DOHH2 (cell line): ENCODE results near the gene FHOD1.

Experiments
- H3F3A ChIP-seq: fragments of 200-600 bp; sonication (generic), shearing (Covaris generic); 2 replicates; pipeline ENCODE4 v1.6.0; 2016; ENCODE audit warnings: antibody characterized with exemption, mild to moderate bottlenecking; ENCODE audit not compliant: control insufficient read depth, insufficient read depth
- H3K27ac ChIP-seq: fragments of 200-600 bp; sonication (generic); 2 replicates; pipeline ENCODE4 v1.5.1; 2014; ENCODE audit warnings: low read depth, mild to moderate bottlenecking, low read length, moderate library complexity
- H3K27me3 ChIP-seq: fragments of 200-600 bp; sonication (generic); 2 replicates; pipeline ENCODE4 v1.6.1; 2014; ENCODE audit warnings: mild to moderate bottlenecking, low read length, mixed read lengths; ENCODE audit not compliant: control insufficient read depth
- H3K36me3 ChIP-seq: fragments of 200-600 bp; sonication (generic); 2 replicates; pipeline ENCODE4 v1.6.1; 2014; ENCODE audit warnings: mild to moderate bottlenecking, low read length, moderate library complexity, mixed read lengths; ENCODE audit not compliant: control insufficient read depth
- H3K4me1 ChIP-seq: fragments of 200-600 bp; sonication (generic); 2 replicates; pipeline ENCODE4 v1.6.1; 2014; ENCODE audit warnings: mild to moderate bottlenecking, low read length, mixed read lengths; ENCODE audit not compliant: control insufficient read depth
- H3K4me2 ChIP-seq: fragments of 200-600 bp; sonication (generic); 2 replicates; pipeline ENCODE4 v1.6.0; 2014; ENCODE audit warnings: mild to moderate bottlenecking, low read length, moderate library complexity
- H3K4me3 ChIP-seq: fragments of 200-600 bp; sonication (generic); 2 replicates; pipeline ENCODE4 v1.5.1; 2014; ENCODE audit warnings: mild to moderate bottlenecking, low read length, mixed read lengths
- H3K79me2 ChIP-seq: fragments of 200-600 bp; sonication (generic); 2 replicates; pipeline ENCODE4 v1.6.1; 2014; ENCODE audit warnings: mild to moderate bottlenecking, low read length, mixed read lengths; ENCODE audit not compliant: control insufficient read depth
- H3K9me2 ChIP-seq: fragments of 200-600 bp; sonication (generic); replicated peaks from 2 replicates; pipeline ENCODE4 v1.6.1; 2014; ENCODE audit warnings: mild to moderate bottlenecking, low read length, mixed read lengths; ENCODE audit not compliant: control insufficient read depth
- H3K9me3 ChIP-seq: fragments of 200-600 bp; sonication (generic); 2 replicates; pipeline ENCODE4 v1.6.1; 2014; ENCODE audit warnings: antibody characterized with exemption, low read length, mixed read lengths; ENCODE audit not compliant: control insufficient read depth, insufficient read depth
- H4K20me1 ChIP-seq: fragments of 200-600 bp; sonication (generic); 2 replicates; pipeline ENCODE4 v1.6.0; 2014; ENCODE audit warnings: low read depth, mild to moderate bottlenecking, antibody characterized with exemption, low read length, moderate library complexity; ENCODE audit not compliant: control insufficient read depth, insufficient read depth
- CTCF ChIP-seq: fragments of 200-600 bp; sonication (generic); IDR thresholded peaks from one replicate; pipeline ENCODE4 v1.5.1; 2014; ENCODE audit warnings: antibody characterized with exemption, mild to moderate bottlenecking, low read depth, low read length; ENCODE audit not compliant: poor library complexity, severe bottlenecking
- EZH2phosphoT487 ChIP-seq: fragments of 200-600 bp; sonication (generic); IDR thresholded peaks from 2 replicates; pipeline ENCODE4 v1.6.1; 2017; ENCODE audit warnings: borderline replicate concordance, mild to moderate bottlenecking, antibody characterized with exemption, low read length, moderate library complexity, mixed read lengths

FHOD1 gene

GRCh38 chr16:67206129-67206837 lies 41.0 kb downstream of the FHOD1 start:
- Histone ChIP-seq H3F3A (no peaks in the 10 kb centered on the region; the same call in 1 of the 2 replicates), H4K20me1 (no peaks in the 10 kb centered on the region), H3K4me2 (no peak overlapping the region), H3K4me3 (no peak overlapping the region), H3K9me2 (no peaks in the 10 kb centered on the region), H3K4me1 (no peaks in the 10 kb centered on the region), H3K79me2 (no peaks in the 10 kb centered on the region), H3K27ac (no peak overlapping the region), H3K36me3 (peaks cover 27% of the 10 kb centered on the region), H3K27me3 (no peaks in the 10 kb centered on the region), H3K9me3 (no peaks in the 10 kb centered on the region)
- no peak for TF ChIP-seq CTCF
- TF ChIP-seq EZH2phosphoT487: no peak

GRCh38 chr16:67204076-67204475 lies 43.2 kb downstream of the FHOD1 start:
- Histone ChIP-seq H3K27me3 (no peaks in the 10 kb centered on the region), H3K79me2 (no peaks in the 10 kb centered on the region), H3K4me3 (no peak overlapping the region), H3K36me3 (peaks cover 42% of the 10 kb centered on the region), H3K9me3 (no peaks in the 10 kb centered on the region), H3K27ac (no peak overlapping the region), H3F3A (no peaks in the 10 kb centered on the region; the same call in 1 of the 2 replicates), H3K9me2 (no peaks in the 10 kb centered on the region), H3K4me1 (no peaks in the 10 kb centered on the region), H4K20me1 (no peaks in the 10 kb centered on the region), H3K4me2 (no peak overlapping the region)
- TF ChIP-seq CTCF: no peak
- TF ChIP-seq EZH2phosphoT487: no peak

GRCh38 chr16:67202956-67203493 lies 44.3 kb downstream of the FHOD1 start:
- H3K9me3 ChIP-seq: no peaks in the 10 kb centered on the region
- no peaks in the 10 kb centered on the region for H4K20me1 ChIP-seq
- H3F3A ChIP-seq: no peaks in the 10 kb centered on the region; the same call in 1 of the 2 replicates
- no peaks in the 10 kb centered on the region for H3K27me3 ChIP-seq
- no peaks in the 10 kb centered on the region for H3K79me2 ChIP-seq
- H3K27ac ChIP-seq: no peak overlapping the region
- no peak overlapping the region for H3K4me3 ChIP-seq
- H3K4me1 ChIP-seq: no peaks in the 10 kb centered on the region
- peaks cover 53% of the 10 kb centered on the region for H3K36me3 ChIP-seq
- no peak for TF ChIP-seq CTCF
- TF ChIP-seq EZH2phosphoT487: no peak
- no peaks in the 10 kb centered on the region for H3K9me2 ChIP-seq
- no peak overlapping the region for H3K4me2 ChIP-seq
